HepG2 (cell line): ENCODE data around the gene ACP1. TPM values are rescaled to one million over a fixed set of nuclear protein-coding genes. Genes with fewer than 3 reads are reported as not detected.

ENCODE experiments used
- ATAC-seq: fragments of 200-7000 bp; cut with Tn5 transposase; 3 replicates; pipeline ENCODE4 v1.9.1; 2020; ENCODE audit warnings: mild to moderate bottlenecking, moderate library complexity
- BruUV-seq: library from RNA; stranded (reverse); fragments of 400-500 nt; replicated peaks from 2 replicates; lab custom pipeline; 2021; lab: Mats Ljungman, UMichigan
- CTCF ChIA-PET: fragments of 300-600 bp; formaldehyde crosslinking; extraction: SDS; loops from one replicate; lab custom pipeline; 2021; ENCODE audit warnings: low total read pairs, inconsistent platforms, low intra/inter-chr PET ratio; lab: Yijun Ruan, JAX
- POLR2A ChIA-PET: fragments of 350-600 bp; sonication (Branson Sonifier 250); formaldehyde crosslinking; loops from one replicate; lab custom pipeline; 2020; ENCODE audit warnings: antibody characterized with exemption, inconsistent platforms; lab: Yijun Ruan, JAX
- DNase-seq: peaks from one replicate; pipeline ENCODE4 v3.0.0-alpha.2; 2015; ENCODE audit warnings: low spot score
- FAIRE-seq: peaks from 3 replicates; lab custom pipeline; 2011; peaks lifted over from hg19 to GRCh38; lab: Jason Lieb, UNC
- H2AFZ ChIP-seq: one replicate; pipeline ENCODE4 v1.6.1; 2011; ENCODE audit warnings: low read length, inconsistent platforms
- H3K27ac ChIP-seq: fragments of 300-600 bp; 3 replicates; pipeline ENCODE4 v1.8.0; 2011; ENCODE audit warnings: mixed run types, mild to moderate bottlenecking, mixed read lengths, low read length, inconsistent platforms; ENCODE audit not compliant: insufficient read depth; ENCODE audit errors: extremely low read length
- H3K27me3 ChIP-seq, 2 experiments: fragments of 200-600 bp in 1 of 2; 2 replicates in 1 of 2; 3 replicates in 1 of 2; pipeline versions ENCODE4 v1.6.0 to v1.8.0; 2011; ENCODE audit warnings: low read length in 2 of 2, mild to moderate bottlenecking in 2 of 2, moderate library complexity in 2 of 2, inconsistent platforms in 1 of 2; ENCODE audit not compliant: insufficient read depth in 2 of 2, control insufficient read depth in 1 of 2
- H3K36me3 ChIP-seq, 2 experiments: fragments of 200-600 bp in 1 of 2; replicated peaks in 1 of 2; 2 replicates in 1 of 2; 3 replicates in 1 of 2; pipeline versions ENCODE4 v1.5.1 to v1.8.0; 2011; ENCODE audit warnings: low read length in 2 of 2, inconsistent platforms in 1 of 2; ENCODE audit not compliant: insufficient read depth in 2 of 2, control insufficient read depth in 1 of 2
- H3K4me1 ChIP-seq: 2 replicates; pipeline ENCODE4 v1.5.1; 2012; ENCODE audit warnings: low read length, inconsistent platforms; ENCODE audit not compliant: insufficient read depth
- H3K4me2 ChIP-seq: 2 replicates; pipeline ENCODE4 v1.6.0; 2011; ENCODE audit warnings: low read depth, low read length, inconsistent platforms
- H3K4me3 ChIP-seq, 3 experiments: fragments of 200-600 bp in 1 of 3; sonication (generic), shearing (Covaris generic) in 1 of 3; replicated peaks in 1 of 3; 2 replicates each; pipeline ENCODE4 v1.5.1; 2011 to 2016; ENCODE audit warnings: low read length in 3 of 3, inconsistent platforms in 2 of 3, low read depth in 2 of 3, mild to moderate bottlenecking in 2 of 3, control low read depth in 1 of 3, mixed read lengths in 1 of 3; ENCODE audit not compliant: insufficient read depth in 1 of 3
- H3K79me2 ChIP-seq: one replicate; pipeline ENCODE4 v1.6.1; 2011; ENCODE audit warnings: low read length, inconsistent platforms; ENCODE audit not compliant: insufficient read depth
- H3K9ac ChIP-seq: 2 replicates; pipeline ENCODE4 v1.6.0; 2011; ENCODE audit warnings: mild to moderate bottlenecking, low read depth, low read length, inconsistent platforms; ENCODE audit not compliant: insufficient read depth
- H3K9me3 ChIP-seq: 2 replicates; pipeline ENCODE4 v1.5.1; 2012; ENCODE audit warnings: mild to moderate bottlenecking, low read length
- H4K20me1 ChIP-seq: 2 replicates; pipeline ENCODE4 v1.6.0; 2011; ENCODE audit warnings: inconsistent platforms, mild to moderate bottlenecking, low read length, moderate library complexity; ENCODE audit not compliant: insufficient read depth
- ARHGAP35 ChIP-seq: sonication (generic); formaldehyde crosslinking; IDR thresholded peaks from 2 replicates; pipeline ENCODE4 v1.9.0; 2022; ENCODE audit warnings: mild to moderate bottlenecking, inconsistent platforms, moderate library complexity, missing genetic modification reagents, borderline replicate concordance
- CEBPB ChIP-seq: IDR thresholded peaks from 2 replicates; pipeline ENCODE4 v1.6.1; 2011; ENCODE audit warnings: low read depth, low read length, improper control_type of control experiment, borderline replicate concordance
- KAT2B ChIP-seq: fragments of 150-350 bp; IDR thresholded peaks from 2 replicates; pipeline ENCODE4 v1.6.1; 2014; ENCODE audit warnings: low read depth, low read length, borderline replicate concordance
- NPAS2 ChIP-seq: sonication (generic); formaldehyde crosslinking; IDR thresholded peaks from 2 replicates; pipeline ENCODE4 v1.8.0; 2022; ENCODE audit warnings: mild to moderate bottlenecking, missing genetic modification reagents, borderline replicate concordance
- RBM22 ChIP-seq: fragments of 200-400 bp; formaldehyde crosslinking; optimal IDR thresholded peaks from 2 replicates; pipeline ENCODE3; 2017; ENCODE audit warnings: mild to moderate bottlenecking, low read length, moderate library complexity
- ZNF331 ChIP-seq: sonication (generic); formaldehyde crosslinking; IDR thresholded peaks from 2 replicates; pipeline ENCODE4 v1.4.0; 2020; ENCODE audit warnings: missing genetic modification reagents
- ZNF83 ChIP-seq: sonication (generic); formaldehyde crosslinking; IDR thresholded peaks from 2 replicates; pipeline ENCODE4 v1.4.0; 2020; ENCODE audit warnings: missing genetic modification reagents, mild to moderate bottlenecking, borderline replicate concordance
- WGBS: methylation state at CpG from one replicate; pipeline ENCODE4 v1.1.6; 2017; ENCODE audit warnings: low lambda C conversion rate; 5-methylcytosine and 5-hydroxymethylcytosine counted together
- in situ Hi-C: cut with HindIII; loops from 2 replicates; pipeline ENCODE4 v1.10.0; 2017; ENCODE audit warnings: low pct_unique_long_range_greater_than_20kb; ENCODE audit not compliant: extremely low pct_ligation_motif_present
- intact Hi-C: fragments of 100-400 bp; cut with micrococcal nuclease; formaldehyde crosslinking; loops from one replicate; pipeline ENCODE4 v1.10.0; 2022; ENCODE audit not compliant: unreplicated experiment
- polyA plus RNA-seq, 8 experiments: library from polyadenylated mRNA; depleted of rRNA in 3 of 8; stranded (reverse) in 7 of 8; unstranded in 1 of 8; fragments of >200 nt; fragmentation: Illumina TruSeq in 4 of 8; extraction: Trizol in 4 of 8; gene quantifications; 2 replicates each; pipeline versions ENCODE4 v1.2.1 to v1.2.3, GENCODE V29; 2011 to 2016; ENCODE audit warnings: low read depth in 4 of 8, missing spikeins in 1 of 8, mixed read lengths in 1 of 8; ENCODE audit not compliant: insufficient read depth in 1 of 8
- total RNA-seq, 5 experiments: library from RNA; depleted of rRNA; stranded (reverse); fragments of >200 nt; fragmentation: Illumina TruSeq; extraction: Trizol; gene quantifications; 2 replicates each; pipeline ENCODE4 v1.2.3, GENCODE V29; 2016; ENCODE audit warnings: low read depth in 1 of 5
- TF ChIP-seq, protein P1 (sequence below): sonication (generic); formaldehyde crosslinking; IDR thresholded peaks from 2 replicates; pipeline ENCODE4 v1.5.1; 2020; ENCODE audit warnings: missing genetic modification reagents, mild to moderate bottlenecking, borderline replicate concordance
- TF ChIP-seq, protein P2 (sequence below): sonication (generic); formaldehyde crosslinking; IDR thresholded peaks from 2 replicates; pipeline ENCODE4 v1.5.1; 2020; ENCODE audit warnings: missing genetic modification reagents, mild to moderate bottlenecking, borderline replicate concordance
- TF ChIP-seq, protein P3 (sequence below): sonication (generic); formaldehyde crosslinking; IDR thresholded peaks from 2 replicates; pipeline ENCODE4 v1.4.0; 2020; ENCODE audit warnings: missing genetic modification reagents

Gene ACP1
- total and polyA plus RNA-seq, 2 of the 13 experiments (the other 11 are each of a cell fraction or from before 2014, with no cell fraction given): 246 to 348 TPM

DNA sequence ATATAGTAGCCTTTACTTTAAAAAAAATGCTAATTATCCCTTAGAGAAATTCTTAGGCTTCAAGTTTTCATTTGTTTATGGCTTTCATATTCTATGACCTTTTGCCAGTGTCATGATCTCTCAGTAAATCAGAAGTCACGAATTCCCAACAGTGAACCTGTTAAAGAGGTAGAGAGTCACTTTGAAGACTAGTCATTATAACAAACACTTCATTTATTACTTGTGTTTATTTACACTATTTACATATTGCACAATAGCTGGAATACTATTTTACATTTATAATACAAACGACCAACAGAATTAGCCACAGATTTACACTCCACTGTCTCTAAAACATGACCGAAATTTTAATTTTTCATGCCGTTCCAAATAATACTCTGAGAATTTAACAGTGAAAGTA lies 14.6 kb downstream of the ACP1 start:
- no peak overlapping the region for H2AFZ ChIP-seq
- H3K27ac ChIP-seq: no peak overlapping the region
- no peaks in the 10 kb centered on the region for H3K27me3 ChIP-seq
- WGBS: 88% methylated on average over 4 of the region's 4 CpGs
- ATAC-seq (no peak), DNase-seq (no peak), FAIRE-seq (no peak)
- BruUV-seq: no TSS peak
- no peaks in the 10 kb centered on the region for H3K9me3 ChIP-seq
- no peak overlapping the region for H3K9ac ChIP-seq
- in situ Hi-C loops (no loop called here), intact Hi-C loops (no loop called here)
- no peak overlapping the region for H3K4me3 ChIP-seq
- H4K20me1 ChIP-seq: peaks cover 17% of the 10 kb centered on the region; the same call in 1 of the 2 replicates
- H3K4me2 ChIP-seq: no peak overlapping the region
- ChIA-PET POLR2A (no interaction called here), CTCF (interaction anchor here (2.0 kb wide), 1 partner anchor 33 kb away, joined by 5 read pairs; no protein-coding TSS in a partner anchor)
- H3K4me1 ChIP-seq: no peaks in the 10 kb centered on the region
- peaks cover 35 to 70% of the 10 kb centered on the region in 2 experiments for H3K36me3 ChIP-seq
- no peak for TF ChIP-seq ZNF331
- TF ChIP-seq CEBPB: peak; percentile 67; the same call in 1 of the 2 replicates
- H3K79me2 ChIP-seq: peaks cover 47% of the 10 kb centered on the region

DNA sequence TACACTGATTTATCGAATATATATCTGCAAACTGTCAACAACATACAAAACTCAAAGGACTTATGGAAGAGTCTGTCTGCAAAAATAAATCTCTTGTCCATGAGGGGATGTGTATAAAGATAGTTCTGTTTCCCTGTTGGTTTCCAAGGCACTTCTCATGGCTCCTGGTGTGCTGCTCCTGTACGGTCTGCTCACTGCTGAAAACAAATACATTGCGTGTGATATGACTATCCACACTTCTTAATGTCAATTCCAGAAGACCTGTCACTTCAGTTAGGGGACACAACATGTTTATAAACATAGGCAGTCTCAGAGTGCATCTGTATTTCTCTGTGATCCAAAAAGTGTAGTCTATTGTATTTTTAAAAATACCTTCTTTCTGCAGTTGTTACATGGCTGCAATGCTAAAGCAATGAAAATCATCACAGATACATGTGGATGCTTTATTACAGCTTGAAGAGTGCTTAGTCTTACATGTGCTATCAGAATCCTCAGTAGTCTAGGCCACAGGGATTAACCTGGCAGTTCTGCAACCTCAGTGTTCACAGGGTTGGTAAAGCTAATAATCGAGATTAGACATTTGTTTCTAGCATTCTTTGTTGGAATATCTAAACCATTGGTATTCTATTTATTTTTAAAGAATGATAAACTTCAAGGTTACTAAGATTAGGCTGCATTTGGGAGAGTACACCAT lies 15.4 kb downstream of the ACP1 start:
- POLR2A ChIA-PET: interaction anchor here (0.8 kb wide), 2 partner anchors 8 to 105 kb away, joined by 3 to 4 read pairs; no protein-coding TSS in a partner anchor
- no peak overlapping the region for H3K9ac ChIP-seq
- WGBS: 91% methylated on average over 4 of the region's 4 CpGs
- TF ChIP-seq, protein P1, sequence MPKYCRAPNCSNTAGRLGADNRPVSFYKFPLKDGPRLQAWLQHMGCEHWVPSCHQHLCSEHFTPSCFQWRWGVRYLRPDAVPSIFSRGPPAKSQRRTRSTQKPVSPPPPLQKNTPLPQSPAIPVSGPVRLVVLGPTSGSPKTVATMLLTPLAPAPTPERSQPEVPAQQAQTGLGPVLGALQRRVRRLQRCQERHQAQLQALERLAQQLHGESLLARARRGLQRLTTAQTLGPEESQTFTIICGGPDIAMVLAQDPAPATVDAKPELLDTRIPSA (CRISPR knock-in tag): no peak
- TF ChIP-seq, protein P2, sequence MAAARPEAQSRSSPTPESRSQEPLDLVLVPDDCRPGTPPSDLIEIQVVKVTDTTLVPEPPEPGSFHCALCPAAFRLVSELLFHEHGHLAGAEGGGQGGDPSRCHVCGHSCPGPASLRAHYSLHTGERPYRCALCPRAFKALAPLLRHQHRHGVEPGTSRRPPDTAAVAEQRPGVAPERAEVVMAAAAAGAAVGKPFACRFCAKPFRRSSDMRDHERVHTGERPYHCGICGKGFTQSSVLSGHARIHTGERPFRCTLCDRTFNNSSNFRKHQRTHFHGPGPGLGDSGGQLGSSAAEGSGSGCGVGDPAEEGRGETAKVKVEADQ (CRISPR knock-in tag): no peak
- TF ChIP-seq, protein P3, sequence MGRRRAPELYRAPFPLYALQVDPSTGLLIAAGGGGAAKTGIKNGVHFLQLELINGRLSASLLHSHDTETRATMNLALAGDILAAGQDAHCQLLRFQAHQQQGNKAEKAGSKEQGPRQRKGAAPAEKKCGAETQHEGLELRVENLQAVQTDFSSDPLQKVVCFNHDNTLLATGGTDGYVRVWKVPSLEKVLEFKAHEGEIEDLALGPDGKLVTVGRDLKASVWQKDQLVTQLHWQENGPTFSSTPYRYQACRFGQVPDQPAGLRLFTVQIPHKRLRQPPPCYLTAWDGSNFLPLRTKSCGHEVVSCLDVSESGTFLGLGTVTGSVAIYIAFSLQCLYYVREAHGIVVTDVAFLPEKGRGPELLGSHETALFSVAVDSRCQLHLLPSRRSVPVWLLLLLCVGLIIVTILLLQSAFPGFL (CRISPR knock-in tag): no peak
- TF ChIP-seq RBM22: peak; percentile 59
- no peak for TF ChIP-seq NPAS2 (CRISPR knock-in tag)
- TF ChIP-seq ZNF83 (CRISPR knock-in tag): no peak
- TF ChIP-seq KAT2B: no peak
- TF ChIP-seq ARHGAP35: no peak
- TF ChIP-seq, all 625 proteins: peak for 1
- Histone ChIP-seq H2AFZ (no peak overlapping the region), H3K4me1 (no peaks in the 10 kb centered on the region), H3K36me3 (peaks cover 31 to 63% of the 10 kb centered on the region in 2 experiments), H3K79me2 (peaks cover 39% of the 10 kb centered on the region), H3K27ac (no peak overlapping the region), H3K27me3 (no peaks in the 10 kb centered on the region), H3K4me2 (no peak overlapping the region), H3K4me3 (no peak overlapping the region), H3K9me3 (no peaks in the 10 kb centered on the region), H4K20me1 (peaks cover 13% of the 10 kb centered on the region; the same call in 1 of the 2 replicates)
- no TSS peak for BruUV-seq
- DNase-seq (no peak), ATAC-seq (no peak), FAIRE-seq (no peak)
- intact Hi-C loops (no loop called here), in situ Hi-C loops (no loop called here)
- CTCF ChIA-PET: interaction anchor here (2.0 kb wide), 1 partner anchor 33 kb away, joined by 5 read pairs; no protein-coding TSS in a partner anchor
